ENCODE measurements around the gene PDE5A.

DNA sequence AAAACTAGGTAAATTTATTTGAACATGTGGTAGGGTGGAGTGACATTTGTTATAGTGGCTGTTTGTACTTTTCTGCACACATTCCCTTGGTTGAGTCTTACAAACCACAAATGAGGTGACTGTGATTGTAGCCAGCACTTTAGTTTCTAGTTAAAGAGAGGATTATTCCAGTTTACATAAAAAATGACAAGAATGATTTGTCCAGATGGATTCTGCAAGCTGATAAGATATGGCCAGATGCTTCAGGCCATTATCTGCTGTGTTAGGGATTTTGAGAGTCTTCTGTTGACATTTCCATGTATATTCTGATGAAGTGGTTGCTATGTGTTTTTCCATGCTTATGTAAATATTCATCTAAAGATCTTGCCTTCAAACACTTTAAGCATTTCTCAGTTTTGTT lies 31.0 kb upstream of the PDE5A start:
- TF ChIP-seq CTCF (conservative IDR thresholded peaks at IDR 0.05) (no peak), EZH2 (IDR thresholded peaks at IDR 0.05; ENCODE audit: low read depth) (no peak)

Measured in PC-9 (cell line).